Measurements from ENCODE around the gene LMO1.

LMO1 gene

DNA sequence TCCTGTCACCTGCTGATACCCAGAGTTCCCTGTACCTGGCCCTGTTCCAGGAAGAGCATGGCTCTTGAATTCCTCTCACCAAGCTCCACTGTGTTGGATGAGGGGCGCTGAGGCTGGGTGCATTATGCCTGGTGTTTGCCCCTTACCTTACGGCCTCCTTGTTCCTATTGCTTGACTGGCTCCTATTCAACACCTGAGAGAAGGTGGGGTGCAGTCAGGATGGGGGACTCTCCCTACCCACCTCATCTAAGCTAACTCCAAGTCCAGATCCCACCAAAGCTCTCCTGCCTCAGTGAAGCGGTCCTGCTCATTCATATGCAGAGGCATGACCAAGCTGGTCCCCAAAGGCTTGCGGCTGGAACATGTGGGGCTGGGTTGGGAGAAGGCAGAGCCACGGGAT, 59.1 kb downstream of the LMO1 start:
- Histone ChIP-seq H3K9ac (ENCODE audit: low read length) (no peak overlapping the region), H3K79me2 (ENCODE audit: insufficient read depth, low read length) (no peaks in the 10 kb centered on the region), H2AFZ (ENCODE audit: low read depth, low read length, severe bottlenecking) (no peak overlapping the region), H3K4me2 (ENCODE audit: low read depth, low read length, poor library complexity, severe bottlenecking) (no peak overlapping the region), H3K27me3 (ENCODE audit: low read length) (no peaks in the 10 kb centered on the region), H3K9me2 (replicated peaks; ENCODE audit: insufficient read depth, low read length) (no peaks in the 10 kb centered on the region), H3K9me3 (ENCODE audit: insufficient read depth, low read length) (no peaks in the 10 kb centered on the region), H4K20me1 (ENCODE audit: low read depth, low read length) (no peaks in the 10 kb centered on the region), H3K4me3 (ENCODE audit: insufficient read depth, low read length, poor library complexity, severe bottlenecking) (no peak overlapping the region), H3K27ac (ENCODE audit: low read depth, low read length) (no peak overlapping the region), H3F3A (ENCODE audit: insufficient read depth) (no peaks in the 10 kb centered on the region), H3K36me3 (ENCODE audit: low read length) (no peaks in the 10 kb centered on the region)
- TF ChIP-seq, protein P1, sequence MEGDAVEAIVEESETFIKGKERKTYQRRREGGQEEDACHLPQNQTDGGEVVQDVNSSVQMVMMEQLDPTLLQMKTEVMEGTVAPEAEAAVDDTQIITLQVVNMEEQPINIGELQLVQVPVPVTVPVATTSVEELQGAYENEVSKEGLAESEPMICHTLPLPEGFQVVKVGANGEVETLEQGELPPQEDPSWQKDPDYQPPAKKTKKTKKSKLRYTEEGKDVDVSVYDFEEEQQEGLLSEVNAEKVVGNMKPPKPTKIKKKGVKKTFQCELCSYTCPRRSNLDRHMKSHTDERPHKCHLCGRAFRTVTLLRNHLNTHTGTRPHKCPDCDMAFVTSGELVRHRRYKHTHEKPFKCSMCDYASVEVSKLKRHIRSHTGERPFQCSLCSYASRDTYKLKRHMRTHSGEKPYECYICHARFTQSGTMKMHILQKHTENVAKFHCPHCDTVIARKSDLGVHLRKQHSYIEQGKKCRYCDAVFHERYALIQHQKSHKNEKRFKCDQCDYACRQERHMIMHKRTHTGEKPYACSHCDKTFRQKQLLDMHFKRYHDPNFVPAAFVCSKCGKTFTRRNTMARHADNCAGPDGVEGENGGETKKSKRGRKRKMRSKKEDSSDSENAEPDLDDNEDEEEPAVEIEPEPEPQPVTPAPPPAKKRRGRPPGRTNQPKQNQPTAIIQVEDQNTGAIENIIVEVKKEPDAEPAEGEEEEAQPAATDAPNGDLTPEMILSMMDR (IDR thresholded peaks at IDR 0.05; ENCODE audit: insufficient read depth, low read length, poor library complexity, severe bottlenecking), result no peak
- TF ChIP-seq EZH2phosphoT487 (conservative IDR thresholded peaks at IDR 0.05; ENCODE audit: low read length), result no peak

- H3K27me3 ChIP-seq (ENCODE audit: low read length), result no peaks in the 10 kb centered on the region
- no peaks in the 10 kb centered on the region for H4K20me1 ChIP-seq (ENCODE audit: low read depth, low read length)
- no peaks in the 10 kb centered on the region for H3K9me2 ChIP-seq (replicated peaks; ENCODE audit: insufficient read depth, low read length)
- H3K79me2 ChIP-seq (ENCODE audit: insufficient read depth, low read length), result no peaks in the 10 kb centered on the region
- no peak for TF ChIP-seq EZH2phosphoT487 (conservative IDR thresholded peaks at IDR 0.05; ENCODE audit: low read length)
- TF ChIP-seq, protein P1 (IDR thresholded peaks at IDR 0.05; ENCODE audit: insufficient read depth, low read length, poor library complexity, severe bottlenecking), result no peak
- no peaks in the 10 kb centered on the region for H3F3A ChIP-seq (ENCODE audit: insufficient read depth)
- no peaks in the 10 kb centered on the region for H3K36me3 ChIP-seq (ENCODE audit: low read length)
- no peaks in the 10 kb centered on the region for H3K9me3 ChIP-seq (ENCODE audit: insufficient read depth, low read length)
- no peak overlapping the region for H3K4me3 ChIP-seq (ENCODE audit: insufficient read depth, low read length, poor library complexity, severe bottlenecking)
- H3K4me2 ChIP-seq (ENCODE audit: low read depth, low read length, poor library complexity, severe bottlenecking), result no peak overlapping the region
- H2AFZ ChIP-seq (ENCODE audit: low read depth, low read length, severe bottlenecking), result no peak overlapping the region
- H3K9ac ChIP-seq (ENCODE audit: low read length), result no peak overlapping the region
- no peak overlapping the region for H3K27ac ChIP-seq (ENCODE audit: low read depth, low read length)
Measured at GRCh38 chr11:8204025-8204424, 59.7 kb downstream of the LMO1 start.

GRCh38 chr11:8203414-8203715, 60.3 kb downstream of the LMO1 start:
- H3F3A ChIP-seq (ENCODE audit: insufficient read depth), result no peaks in the 10 kb centered on the region
- TF ChIP-seq, protein P1 (IDR thresholded peaks at IDR 0.05; ENCODE audit: insufficient read depth, low read length, poor library complexity, severe bottlenecking), result no peak
- no peak for TF ChIP-seq EZH2phosphoT487 (conservative IDR thresholded peaks at IDR 0.05; ENCODE audit: low read length)
- H3K9me3 ChIP-seq (ENCODE audit: insufficient read depth, low read length), result no peaks in the 10 kb centered on the region
- no peaks in the 10 kb centered on the region for H3K9me2 ChIP-seq (replicated peaks; ENCODE audit: insufficient read depth, low read length)
- no peak overlapping the region for H3K4me3 ChIP-seq (ENCODE audit: insufficient read depth, low read length, poor library complexity, severe bottlenecking)
- no peaks in the 10 kb centered on the region for H4K20me1 ChIP-seq (ENCODE audit: low read depth, low read length)
- no peak overlapping the region for H3K9ac ChIP-seq (ENCODE audit: low read length)
- no peak overlapping the region for H3K27ac ChIP-seq (ENCODE audit: low read depth, low read length)
- no peaks in the 10 kb centered on the region for H3K79me2 ChIP-seq (ENCODE audit: insufficient read depth, low read length)
- H3K36me3 ChIP-seq (ENCODE audit: low read length), result no peaks in the 10 kb centered on the region
- no peak overlapping the region for H3K4me2 ChIP-seq (ENCODE audit: low read depth, low read length, poor library complexity, severe bottlenecking)
- H2AFZ ChIP-seq (ENCODE audit: low read depth, low read length, severe bottlenecking), result no peak overlapping the region
- H3K27me3 ChIP-seq (ENCODE audit: low read length), result no peaks in the 10 kb centered on the region
